Transverse colon (tissue), 4 donors: ENCODE measurements around the gene NT5DC1. TPM values are rescaled to one million over a fixed set of nuclear protein-coding genes. Genes with fewer than 3 reads are reported as not detected.

Experiments used
- DNase-seq: peaks from one replicate; pipeline ENCODE4 v3.0.0-alpha.2; 2019
- H3K27ac ChIP-seq, 4 donors: fragments of 200-600 bp; sonication (generic); 2 replicates each; pipeline ENCODE4 v1.5.1; 2016 to 2018; ENCODE audit warnings: inconsistent platforms in 4 of 4
- H3K27me3 ChIP-seq: fragments of 200-600 bp; sonication (generic); 2 replicates; pipeline ENCODE4 v1.5.1; 2017; ENCODE audit warnings: inconsistent platforms
- H3K36me3 ChIP-seq, 4 donors: fragments of 200-600 bp; sonication (generic); 2 replicates each; pipeline ENCODE4 v1.5.1; 2017 to 2019; ENCODE audit warnings: inconsistent platforms in 4 of 4
- H3K4me1 ChIP-seq, 4 donors: fragments of 200-600 bp; sonication (generic); 2 replicates each; pipeline ENCODE4 v1.5.1; 2017 to 2020; ENCODE audit warnings: inconsistent platforms in 4 of 4
- H3K4me3 ChIP-seq, 4 donors: fragments of 200-600 bp; sonication (generic); 1 replicate in 1 of 4; 2 replicates in 3 of 4; pipeline versions ENCODE4 v1.5.1 to v1.6.1; 2017 to 2019; ENCODE audit warnings: inconsistent platforms in 4 of 4
- H3K9me3 ChIP-seq, 2 donors: fragments of 200-600 bp; sonication (generic); 2 replicates each; pipeline ENCODE4 v1.5.1; 2017 to 2019; ENCODE audit warnings: inconsistent platforms in 2 of 2
- CTCF ChIP-seq, 5 experiments: fragments of 200-600 bp in 3 of 5; fragments of 450-650 bp in 2 of 5; sonication (generic) in 3 of 5; IDR thresholded peaks; 1 replicate in 2 of 5; 2 replicates in 3 of 5; pipeline ENCODE4 v1.5.1; 2016 to 2017; ENCODE audit warnings: antibody characterized with exemption in 5 of 5, inconsistent platforms in 3 of 5, mild to moderate bottlenecking in 2 of 5, moderate library complexity in 1 of 5
- EP300 ChIP-seq: sonication (generic); formaldehyde crosslinking; IDR thresholded peaks from one replicate; pipeline ENCODE4 v1.6.1; 2017; ENCODE audit warnings: antibody characterized with exemption, low read depth
- POLR2A ChIP-seq: fragments of 450-650 bp; IDR thresholded peaks from one replicate; pipeline ENCODE4 v1.6.1; 2016; ENCODE audit warnings: antibody characterized with exemption, mild to moderate bottlenecking, moderate library complexity
- POLR2AphosphoS5 ChIP-seq, 3 donors: sonication (generic); formaldehyde crosslinking; IDR thresholded peaks; one replicate each; pipeline ENCODE4 v1.6.1; 2016; ENCODE audit warnings: antibody characterized with exemption in 3 of 3
- WGBS, 2 donors: methylation state at CpG; one replicate each; pipeline ENCODE4 v1.1.5; 2018; ENCODE audit warnings: low coverage in 1 of 2; 5-methylcytosine and 5-hydroxymethylcytosine counted together
- in situ Hi-C, 4 donors: fragments of 200-750 bp; cut with MboI; loops; one replicate each; pipeline versions ENCODE4 v1.15.0 to v1.15.1; 2017; ENCODE audit warnings: low sequenced_read_pairs in 3 of 4, low pct_ligation_motif_present in 1 of 4, low pct_unique_long_range_greater_than_20kb in 1 of 4
- intact Hi-C: fragments of 100-400 bp; cut with DNase I; formaldehyde crosslinking; loops from one replicate; pipeline ENCODE4 v1.15.1; 2023; ENCODE audit warnings: low total_unique reads
- total RNA-seq, 4 donors: library from RNA; depleted of rRNA; stranded (reverse); fragments of >200 nt; gene quantifications; one replicate each; pipeline ENCODE4 v1.1.0, GENCODE V29; 2016

Gene NT5DC1
- total RNA-seq, 4 donors from 2014 or later = 5.4 to 18.6 (median 12.4) TPM

- H3K27me3 ChIP-seq = no peaks in the 10 kb centered on the region
- H3K9me3 ChIP-seq = no peaks in the 10 kb centered on the region
- no peaks in the 10 kb centered on the region for H3K36me3 ChIP-seq
- in situ Hi-C loops (no loop called here), intact Hi-C loops (no loop called here)
- no peak for DNase-seq
- no peaks in the 10 kb centered on the region for H3K4me1 ChIP-seq
- TF ChIP-seq CTCF (IDR thresholded peaks at IDR 0.05) (no peak), POLR2AphosphoS5 (IDR thresholded peaks at IDR 0.05) (no peak), POLR2A (no peak), EP300 (no peak)
- no peak overlapping the region for H3K27ac ChIP-seq
- H3K4me3 ChIP-seq = no peak overlapping the region
- WGBS, 2 donors = 86% methylated on average over 1 of the region's 1 CpG; no CpG with 5 or more reads in 1 of the 2 donors
Observed at GRCh38 chr6:116165596-116165995, 64.9 kb downstream of the NT5DC1 start.

- H3K27me3 ChIP-seq = no peaks in the 10 kb centered on the region
- H3K27ac ChIP-seq = no peak overlapping the region
- DNase-seq = no peak
- no peaks in the 10 kb centered on the region for H3K9me3 ChIP-seq
- no peaks in the 10 kb centered on the region for H3K4me1 ChIP-seq
- no peaks in the 10 kb centered on the region for H3K36me3 ChIP-seq
- no peak overlapping the region for H3K4me3 ChIP-seq
- intact Hi-C loops (no loop called here), in situ Hi-C loops (no loop called here)
- TF ChIP-seq POLR2A (no peak), EP300 (no peak), POLR2AphosphoS5 (IDR thresholded peaks at IDR 0.05) (no peak), CTCF (IDR thresholded peaks at IDR 0.05) (no peak)
- WGBS, 2 donors = 97% methylated on average over 1 of the region's 1 CpG; no CpG with 5 or more reads in 1 of the 2 donors
Observed at GRCh38 chr6:116166369-116166768, 65.7 kb downstream of the NT5DC1 start.

- DNase-seq = no peak
- 95 to 97% methylated on average over 1 of the region's 1 CpG for WGBS, 2 donors
- Histone ChIP-seq H3K27me3 (no peaks in the 10 kb centered on the region), H3K36me3 (no peaks in the 10 kb centered on the region), H3K27ac (no peak overlapping the region), H3K9me3 (no peaks in the 10 kb centered on the region), H3K4me3 (no peak overlapping the region), H3K4me1 (no peaks in the 10 kb centered on the region)
- in situ Hi-C loops (no loop called here), intact Hi-C loops (no loop called here)
- TF ChIP-seq CTCF (IDR thresholded peaks at IDR 0.05) (no peak), POLR2A (no peak), EP300 (no peak), POLR2AphosphoS5 (IDR thresholded peaks at IDR 0.05) (no peak)
Observed at GRCh38 chr6:116168148-116168547, 67.5 kb downstream of the NT5DC1 start.

GRCh38 chr6:116169880-116170279, 69.2 kb downstream of the NT5DC1 start:
- H3K27me3 ChIP-seq = no peaks in the 10 kb centered on the region
- in situ Hi-C loops = no loop called here
- H3K9me3 ChIP-seq = peaks cover 3 to 4% of the 10 kb centered on the region in 2 donors
- intact Hi-C loops = no loop called here
- H3K4me3 ChIP-seq = no peak overlapping the region
- H3K4me1 ChIP-seq = no peaks in the 10 kb centered on the region
- H3K36me3 ChIP-seq = peaks cover 0 to 6% (median under 1%) of the 10 kb centered on the region in 4 donors
- no peak overlapping the region for H3K27ac ChIP-seq
- no peak for TF ChIP-seq EP300
- no peak for TF ChIP-seq POLR2A
- TF ChIP-seq CTCF (IDR thresholded peaks at IDR 0.05) = no peak
- TF ChIP-seq POLR2AphosphoS5 (IDR thresholded peaks at IDR 0.05) = no peak
- DNase-seq = no peak
- 89 to 92% methylated on average over 2 of the region's 2 CpGs for WGBS, 2 donors
